HepG2 (cell line): ENCODE data around the gene SEPHS2. TPM values are rescaled to one million over a fixed set of nuclear protein-coding genes. Genes with fewer than 3 reads are reported as not detected.

Source experiments
- DR1 ChIP-seq: sonication (generic); formaldehyde crosslinking; IDR thresholded peaks from 2 replicates; pipeline ENCODE4 v1.8.0; 2021; ENCODE audit warnings: mild to moderate bottlenecking, missing genetic modification reagents, inconsistent platforms
- EZH2 ChIP-seq: conservative IDR thresholded peaks from 2 replicates; pipeline ENCODE4 v1.6.1; 2012; ENCODE audit warnings: mild to moderate bottlenecking, low read depth, low read length, moderate library complexity
- FLYWCH1 ChIP-seq: sonication (generic); formaldehyde crosslinking; IDR thresholded peaks from 2 replicates; pipeline ENCODE4 v1.8.1; 2023; ENCODE audit warnings: mild to moderate bottlenecking, missing genetic modification reagents
- HNF1A ChIP-seq, 2 experiments: sonication (generic) in 1 of 2; formaldehyde crosslinking in 1 of 2; IDR thresholded peaks; 2 replicates each; pipeline versions ENCODE4 v1.4.0 to v1.6.1; 2016 to 2020; ENCODE audit warnings: borderline replicate concordance in 1 of 2, low read depth in 1 of 2, mild to moderate bottlenecking in 1 of 2, missing genetic modification reagents in 1 of 2
- HOXA7 ChIP-seq: sonication (generic); formaldehyde crosslinking; IDR thresholded peaks from 2 replicates; pipeline ENCODE4 v1.8.1; 2022; ENCODE audit warnings: mild to moderate bottlenecking, missing genetic modification reagents, moderate library complexity
- HOXA9 ChIP-seq: sonication (generic); formaldehyde crosslinking; IDR thresholded peaks from 2 replicates; pipeline ENCODE4 v1.8.1; 2022; ENCODE audit warnings: missing genetic modification reagents, mild to moderate bottlenecking, moderate library complexity, borderline replicate concordance
- MBNL3 ChIP-seq: fragments of 250-450 bp; sonication (Bioruptor Pico); conservative IDR thresholded peaks from 2 replicates; pipeline ENCODE4 v1.8.0; 2022; ENCODE audit warnings: mild to moderate bottlenecking, inconsistent platforms
- NCOA1 ChIP-seq: sonication (generic); formaldehyde crosslinking; IDR thresholded peaks from 2 replicates; pipeline ENCODE4 v1.9.0; 2021; ENCODE audit warnings: missing genetic modification reagents
- RNF219 ChIP-seq: sonication (generic); formaldehyde crosslinking; IDR thresholded peaks from 2 replicates; pipeline ENCODE4 v1.5.0; 2020; ENCODE audit warnings: mild to moderate bottlenecking, missing genetic modification reagents
- SOX5 ChIP-seq: IDR thresholded peaks from 2 replicates; pipeline ENCODE4 v1.6.1; 2016; ENCODE audit warnings: borderline replicate concordance
- SP1 ChIP-seq, 2 experiments: fragments of 450-650 bp in 1 of 2; sonication (generic) in 1 of 2; formaldehyde crosslinking in 1 of 2; IDR thresholded peaks; 2 replicates each; pipeline versions ENCODE4 v1.4.0 to v1.6.1; 2016 to 2020; ENCODE audit warnings: missing genetic modification reagents in 1 of 2
- TFDP1 ChIP-seq: IDR thresholded peaks from 2 replicates; pipeline ENCODE4 v1.6.1; 2016; ENCODE audit warnings: missing compliant biosample characterization, missing genetic modification reagents, borderline replicate concordance
- THAP11 ChIP-seq: IDR thresholded peaks from 2 replicates; pipeline ENCODE4 v1.6.1; 2016; ENCODE audit warnings: missing biosample characterization, missing genetic modification reagents
- ZBTB38 ChIP-seq: sonication (generic); formaldehyde crosslinking; IDR thresholded peaks from 2 replicates; pipeline ENCODE4 v1.5.1; 2020; ENCODE audit warnings: mild to moderate bottlenecking, missing genetic modification reagents
- ZNF143 ChIP-seq: sonication (generic); formaldehyde crosslinking; IDR thresholded peaks from 2 replicates; pipeline ENCODE4 v1.4.0; 2020; ENCODE audit warnings: missing genetic modification reagents
- ZNF326 ChIP-seq: sonication (generic); formaldehyde crosslinking; IDR thresholded peaks from 2 replicates; pipeline ENCODE4 v1.4.0; 2020; ENCODE audit warnings: missing genetic modification reagents, borderline replicate concordance
- ZNF776 ChIP-seq: sonication (generic); formaldehyde crosslinking; IDR thresholded peaks from 2 replicates; pipeline ENCODE4 v1.4.0; 2020; ENCODE audit warnings: mild to moderate bottlenecking, missing genetic modification reagents
- ZSCAN20 ChIP-seq: sonication (generic); formaldehyde crosslinking; IDR thresholded peaks from 2 replicates; pipeline ENCODE4 v1.4.0; 2020; ENCODE audit warnings: missing genetic modification reagents, mild to moderate bottlenecking, borderline replicate concordance
- polyA plus RNA-seq, 8 experiments: library from polyadenylated mRNA; depleted of rRNA in 3 of 8; stranded (reverse) in 7 of 8; unstranded in 1 of 8; fragments of >200 nt; fragmentation: Illumina TruSeq in 4 of 8; extraction: Trizol in 4 of 8; gene quantifications; 2 replicates each; pipeline versions ENCODE4 v1.2.1 to v1.2.3, GENCODE V29; 2011 to 2016; ENCODE audit warnings: low read depth in 4 of 8, missing spikeins in 1 of 8, mixed read lengths in 1 of 8; ENCODE audit not compliant: insufficient read depth in 1 of 8
- total RNA-seq, 5 experiments: library from RNA; depleted of rRNA; stranded (reverse); fragments of >200 nt; fragmentation: Illumina TruSeq; extraction: Trizol; gene quantifications; 2 replicates each; pipeline ENCODE4 v1.2.3, GENCODE V29; 2016; ENCODE audit warnings: low read depth in 1 of 5

SEPHS2 gene
- total and polyA plus RNA-seq, 2 of the 13 experiments (the other 11 are each of a cell fraction or from before 2014, with no cell fraction given), result 20.7 to 127 TPM

- TF ChIP-seq HOXA7 (CRISPR knock-in tag), result no peak
- TF ChIP-seq HNF1A (IDR thresholded peaks at IDR 0.05; ENCODE audit: low read depth), result no peak
- TF ChIP-seq HNF1A (CRISPR knock-in tag; IDR thresholded peaks at IDR 0.05; ENCODE audit: borderline replicate concordance), result peak; percentile 67; the same call in 1 of the 2 replicates
- peak; percentile 92 for TF ChIP-seq THAP11 (CRISPR knock-in tag)
- TF ChIP-seq ZSCAN20 (CRISPR knock-in tag), result 0 out of 2 replicates have a peak, but pooled peaks have one; percentile 63
- peak; percentile 56 for TF ChIP-seq ZBTB38 (CRISPR knock-in tag)
- peak; percentile 90 for TF ChIP-seq HOXA9 (CRISPR knock-in tag)
- no peak; the same call in 1 of the 2 replicates for TF ChIP-seq ZNF776 (CRISPR knock-in tag)
- peak; percentile 65; the same call in 1 of the 2 replicates for TF ChIP-seq NCOA1 (CRISPR knock-in tag)
- TF ChIP-seq RNF219 (CRISPR knock-in tag), result no peak
- TF ChIP-seq DR1 (CRISPR knock-in tag), result no peak; the same call in 1 of the 2 replicates
- TF ChIP-seq ZNF143, result peak; percentile 45; the same call in 1 of the 2 replicates
- TF ChIP-seq EZH2, result no peak
- no peak for TF ChIP-seq MBNL3
- no peak for TF ChIP-seq ZNF326
- TF ChIP-seq TFDP1, result peak; percentile 44; the same call in 1 of the 2 replicates
- no peak for TF ChIP-seq FLYWCH1 (CRISPR knock-in tag)
- TF ChIP-seq SOX5, result peak; percentile 61
- TF ChIP-seq SP1 (IDR thresholded peaks at IDR 0.05), result no peak
- peak; percentile 75; the same call in 1 of the 2 replicates for TF ChIP-seq SP1 (CRISPR knock-in tag; IDR thresholded peaks at IDR 0.05)
Observed at GRCh38 chr16:30395155-30395991, 50.3 kb downstream of the SEPHS2 start, which contains the start of gene ZNF48 (continued).
